ENCODE data around the gene KIAA1549.

DNA sequence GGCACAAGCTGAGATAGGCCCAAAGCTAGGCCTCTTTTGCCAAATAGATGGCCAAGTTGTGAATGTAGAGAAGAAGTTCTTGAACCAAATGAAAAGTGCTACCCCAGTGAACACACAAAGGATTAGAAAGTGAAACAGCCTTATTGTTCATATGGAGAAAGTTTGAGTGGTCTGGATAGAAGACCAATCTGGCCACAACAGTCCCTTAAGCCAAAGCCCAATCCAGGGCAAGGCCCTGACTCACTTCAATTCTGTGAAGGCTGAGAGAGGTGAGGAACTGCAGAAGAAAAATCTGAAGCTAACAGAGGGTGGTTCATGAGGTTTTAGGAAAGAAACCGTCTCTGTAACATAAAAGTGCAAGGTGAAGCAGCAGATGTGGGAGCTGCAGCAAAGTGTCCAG lies 164.5 kb downstream of the KIAA1549 start:
- TF ChIP-seq CTCF (IDR thresholded peaks at IDR 0.05): no peak
- TF ChIP-seq POLR2AphosphoS5 (IDR thresholded peaks at IDR 0.05): no peak
- no peak for TF ChIP-seq EP300 (IDR thresholded peaks at IDR 0.05)
- no peak for TF ChIP-seq POLR2A (IDR thresholded peaks at IDR 0.05)

Data from stomach (tissue), 4 donors.